Keratinocyte (primary cell): ENCODE results near the gene DENND6A. TPM values are rescaled to one million over a fixed set of nuclear protein-coding genes. Genes with fewer than 3 reads are reported as not detected.
"Not testable (repeated sequence)": the region's sequence is repeated elsewhere in the genome, so short reads cannot be mapped to it uniquely, and the experiment has no call there.

Experiments used
- DNase-seq: peaks from one replicate; pipeline ENCODE4 v3.0.0-alpha.2; 2011; ENCODE audit warnings: low read depth, missing footprints, low spot score
- FAIRE-seq: peaks from 2 replicates; lab custom pipeline; 2011; peaks lifted over from hg19 to GRCh38; lab: Jason Lieb, UNC
- H2AFZ ChIP-seq: 2 replicates; pipeline ENCODE4 v1.6.0; 2012; ENCODE audit warnings: low read length, control low read depth, inconsistent platforms; ENCODE audit not compliant: control insufficient read depth
- H3K27ac ChIP-seq: 2 replicates; pipeline ENCODE4 v1.5.1; 2011; ENCODE audit warnings: low read length; ENCODE audit not compliant: control insufficient read depth, insufficient read depth
- H3K27me3 ChIP-seq: 3 replicates; pipeline ENCODE4 v1.6.0; 2011; ENCODE audit warnings: low read length; ENCODE audit not compliant: control insufficient read depth, insufficient read depth; ENCODE audit errors: extremely low read depth
- H3K36me3 ChIP-seq, 2 experiments: 2 replicates in 1 of 2; 3 replicates in 1 of 2; pipeline ENCODE4 v1.5.1; 2011; ENCODE audit warnings: low read length in 2 of 2, mild to moderate bottlenecking in 1 of 2; ENCODE audit not compliant: control insufficient read depth in 2 of 2, insufficient read depth in 2 of 2; ENCODE audit errors: extremely low read depth in 1 of 2
- H3K4me1 ChIP-seq: 3 replicates; pipeline ENCODE4 v1.5.1; 2011; ENCODE audit warnings: low read length; ENCODE audit not compliant: control insufficient read depth, insufficient read depth; ENCODE audit errors: extremely low read depth
- H3K4me2 ChIP-seq: 3 replicates; pipeline ENCODE4 v1.6.0; 2011; ENCODE audit warnings: low read depth, low read length; ENCODE audit not compliant: control insufficient read depth, insufficient read depth; ENCODE audit errors: extremely low read depth
- H3K4me3 ChIP-seq, 3 experiments: fragments of 200-600 bp in 1 of 3; sonication (generic) in 1 of 3; 2 replicates in 2 of 3; 3 replicates in 1 of 3; pipeline ENCODE4 v1.5.1; 2011 to 2016; ENCODE audit warnings: low read length in 3 of 3, mild to moderate bottlenecking in 3 of 3, control low read depth in 2 of 3, inconsistent platforms in 1 of 3, low read depth in 1 of 3, mixed read lengths in 1 of 3, mixed run types in 1 of 3, moderate library complexity in 1 of 3; ENCODE audit not compliant: control insufficient read depth in 2 of 3, insufficient read depth in 2 of 3; ENCODE audit errors: extremely low read depth in 1 of 3
- H3K79me2 ChIP-seq: 2 replicates; pipeline ENCODE4 v1.6.0; 2012; ENCODE audit warnings: low read length; ENCODE audit not compliant: control insufficient read depth, insufficient read depth
- H3K9ac ChIP-seq: 3 replicates; pipeline ENCODE4 v1.6.0; 2011; ENCODE audit warnings: low read length; ENCODE audit not compliant: control insufficient read depth, insufficient read depth; ENCODE audit errors: extremely low read depth
- H3K9me1 ChIP-seq: 3 replicates; pipeline ENCODE4 v1.6.0; 2011; ENCODE audit warnings: low read length; ENCODE audit not compliant: control insufficient read depth, insufficient read depth; ENCODE audit errors: extremely low read depth
- H3K9me3 ChIP-seq: 2 replicates; pipeline ENCODE4 v1.5.1; 2012; ENCODE audit warnings: low read depth, low read length; ENCODE audit not compliant: control insufficient read depth
- H4K20me1 ChIP-seq: 3 replicates; pipeline ENCODE4 v1.6.0; 2011; ENCODE audit warnings: low read length; ENCODE audit not compliant: control insufficient read depth, insufficient read depth; ENCODE audit errors: extremely low read depth
- CTCF ChIP-seq, 3 experiments: IDR thresholded peaks in 1 of 3; conservative IDR thresholded peaks in 1 of 3; optimal IDR thresholded peaks in 1 of 3; 2 replicates in 2 of 3; 3 replicates in 1 of 3; pipeline versions ENCODE3 to v1.5.1; 2011; ENCODE audit warnings: low read length in 3 of 3, mild to moderate bottlenecking in 3 of 3, moderate library complexity in 2 of 3, control low read depth in 1 of 3, inconsistent platforms in 1 of 3; ENCODE audit not compliant: insufficient read depth in 2 of 3; ENCODE audit errors: extremely low read depth in 1 of 3
- EZH2 ChIP-seq: IDR thresholded peaks from one replicate; pipeline ENCODE4 v1.6.1; 2012; ENCODE audit warnings: inconsistent platforms, mild to moderate bottlenecking, low read length, moderate library complexity
- dilution Hi-C: fragments of 300-500 bp; cut with MboI; formaldehyde crosslinking; loops from one replicate; pipeline ENCODE4 v1.7.0; 2020; ENCODE audit warnings: low sequenced_read_pairs; ENCODE audit not compliant: extremely low pct_ligation_motif_present
- polyA plus RNA-seq, 5 experiments: library from polyadenylated mRNA; depleted of rRNA in 3 of 5; stranded (reverse) in 3 of 5; stranded (forward) in 1 of 5; unstranded in 1 of 5; fragments of >200 nt; gene quantifications; 1 replicate in 1 of 5; 2 replicates in 3 of 5; 3 replicates in 1 of 5; pipeline versions ENCODE4 v1.2.1 to v1.2.3, GENCODE V29; 2011 to 2012; ENCODE audit warnings: missing spikeins in 2 of 5, low read depth in 1 of 5, low replicate concordance in 1 of 5

DENND6A gene
- polyA plus RNA-seq, 1 donor (not counting 4 experiments of a cell fraction or from before 2014, with no cell fraction given), result 22.8 TPM

- peak overlapping the region; percentile 38 for H3K9ac ChIP-seq
- H3K36me3 ChIP-seq, result no peaks in the 10 kb centered on the region
- no peaks in the 10 kb centered on the region for H3K79me2 ChIP-seq
- H2AFZ ChIP-seq, result peak overlapping the region; percentile 77
- peak overlapping the region; percentile 63 for H3K27ac ChIP-seq
- H3K4me3 ChIP-seq, result peak overlapping the region in 1 of 3 experiments; percentile 1
- peaks cover 21% of the 10 kb centered on the region for H3K4me1 ChIP-seq
- H3K9me1 ChIP-seq, result no peaks in the 10 kb centered on the region
- peak overlapping the region; percentile 50 for H3K4me2 ChIP-seq
- TF ChIP-seq CTCF (optimal IDR thresholded peaks at IDR 0.05 in 1 of 3, IDR thresholded peaks at IDR 0.05 in 1 of 3, conservative IDR thresholded peaks at IDR 0.05 in 1 of 3; ENCODE audit: extremely low read depth in 1 of 3, insufficient read depth in 2 of 3, low read length in 3 of 3), result no peak
- no peaks in the 10 kb centered on the region for H4K20me1 ChIP-seq
- dilution Hi-C loops, result no loop called here
- no peaks in the 10 kb centered on the region for H3K27me3 ChIP-seq
- DNase-seq (no peak), FAIRE-seq (peak; percentile 61)
- H3K9me3 ChIP-seq, result peaks cover 2% of the 10 kb centered on the region
Measured at GRCh38 chr3:57709031-57709430, 16.2 kb upstream of the DENND6A start.

GRCh38 chr3:57706462-57706861 lies 13.6 kb upstream of the DENND6A start:
- peak overlapping the region; percentile 23 for H3K4me2 ChIP-seq
- peak overlapping the region; percentile 53 for H3K27ac ChIP-seq
- peak; percentile 69 for DNase-seq
- dilution Hi-C loops, result no loop called here
- TF ChIP-seq CTCF (optimal IDR thresholded peaks at IDR 0.05 in 1 of 3, IDR thresholded peaks at IDR 0.05 in 1 of 3, conservative IDR thresholded peaks at IDR 0.05 in 1 of 3; ENCODE audit: extremely low read depth in 1 of 3, insufficient read depth in 2 of 3, low read length in 3 of 3) (no peak), EZH2 (no peak)
- H3K79me2 ChIP-seq, result no peaks in the 10 kb centered on the region
- FAIRE-seq, result peak; percentile 74
- H3K4me3 ChIP-seq, result no peak overlapping the region
- no peak overlapping the region for H2AFZ ChIP-seq
- no peaks in the 10 kb centered on the region for H3K27me3 ChIP-seq
- H3K9ac ChIP-seq, result no peak overlapping the region
- H3K4me1 ChIP-seq, result peaks cover 21% of the 10 kb centered on the region
- peaks cover 2% of the 10 kb centered on the region for H3K9me3 ChIP-seq
- no peaks in the 10 kb centered on the region for H3K36me3 ChIP-seq
- H4K20me1 ChIP-seq, result no peaks in the 10 kb centered on the region
- no peaks in the 10 kb centered on the region for H3K9me1 ChIP-seq

- H3K27me3 ChIP-seq, H3K4me2 ChIP-seq, H3K27ac ChIP-seq, H2AFZ ChIP-seq, H3K79me2 ChIP-seq, H3K36me3 ChIP-seq, FAIRE-seq, H3K9me1 ChIP-seq, dilution Hi-C loops, DNase-seq, H4K20me1 ChIP-seq, H3K4me3 ChIP-seq, H3K9me3 ChIP-seq, H3K9ac ChIP-seq: not testable (repeated sequence)
- H3K4me1 ChIP-seq, result peaks cover 21% of the 10 kb centered on the region
Measured at GRCh38 chr3:57705351-57705750, 12.5 kb upstream of the DENND6A start.
